Activated T-cell treated with anti-CD3 and anti-CD28 coated beads for 4 hours (primary cell): ENCODE measurements around the gene PPP2R1A.
A peak's percentile ranks its signal among the peaks of the same experiment; 100 is the strongest.
"Not testable (repeated sequence)": the region's sequence is repeated elsewhere in the genome, so short reads cannot be mapped to it uniquely, and the experiment has no call there.

ENCODE experiments used
- DNase-seq: peaks from one replicate; pipeline ENCODE4 v3.0.0-alpha.2; 2020

Gene PPP2R1A

DNA sequence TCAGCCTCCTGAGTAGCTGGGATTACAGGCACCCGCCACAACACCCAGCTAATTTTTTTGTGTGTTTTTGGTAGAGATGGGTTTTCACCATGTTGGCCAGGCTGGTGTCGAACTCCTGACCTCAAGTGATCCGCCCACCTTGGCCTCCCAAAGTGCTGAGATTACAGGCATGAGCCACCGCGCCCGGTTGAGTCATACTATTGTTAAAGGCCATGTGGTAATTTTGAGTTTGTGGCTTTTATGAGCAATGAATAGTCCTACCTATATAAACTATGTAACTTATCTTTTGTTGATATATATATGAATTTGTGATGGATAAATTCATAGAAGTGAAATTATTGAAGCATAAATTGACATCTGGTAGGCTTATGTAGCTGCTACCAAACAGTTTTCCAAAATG is 75.7 kb downstream of the PPP2R1A start:
- DNase-seq = not testable (repeated sequence)

DNA sequence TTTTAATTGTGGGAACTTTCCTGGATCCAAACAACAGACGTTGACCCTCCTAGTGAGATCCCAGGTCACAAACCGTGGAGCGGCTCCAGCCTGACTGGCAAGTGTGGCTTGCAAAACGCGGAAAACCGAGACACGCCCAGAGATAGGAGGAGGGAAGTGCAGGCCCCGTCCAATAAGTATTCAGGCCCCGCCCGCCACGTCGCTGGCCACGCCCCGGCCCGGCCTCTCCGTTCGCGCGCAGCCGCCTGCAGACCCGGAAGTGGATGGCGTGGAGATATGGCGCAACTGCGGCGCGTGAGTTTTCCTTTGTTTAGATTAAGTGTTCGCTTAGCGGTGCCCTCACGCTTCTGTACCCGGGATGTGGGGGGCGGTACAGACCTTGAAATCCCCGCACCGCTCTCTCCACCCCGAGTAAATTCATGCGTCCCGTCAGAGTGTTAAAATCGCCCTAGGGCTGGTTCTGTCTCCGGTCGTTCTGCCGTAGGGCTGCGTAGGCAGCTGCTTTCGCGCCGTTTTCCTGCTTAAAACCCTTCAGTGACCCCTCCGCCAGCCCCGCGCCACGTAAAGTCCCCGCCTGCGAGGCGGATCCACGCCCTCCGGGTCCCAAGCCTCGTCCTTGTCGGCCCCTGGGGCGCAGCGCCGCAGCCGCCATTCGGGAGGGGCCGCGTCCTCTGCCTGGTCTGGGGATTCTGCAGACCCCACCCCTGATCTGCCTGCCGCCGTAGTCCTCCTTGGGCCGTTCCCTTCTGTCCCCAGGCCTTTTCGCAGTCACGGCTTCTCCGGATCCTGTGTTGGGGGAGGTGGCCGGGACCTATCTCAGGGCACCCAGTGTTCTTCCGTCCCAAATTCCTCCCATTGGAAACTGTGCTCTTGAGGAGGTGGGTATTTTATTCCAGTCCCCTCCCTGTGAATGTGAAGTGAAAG is 79.7 kb downstream of the PPP2R1A start, which contains the start of gene ZNF766:
TSS of gene ZNF766 (plus strand) at position 250 of the 924 bp plus-strand sequence. CDS start at position 277, 27 bp downstream.
- peak; percentile 97 for DNase-seq

DNA sequence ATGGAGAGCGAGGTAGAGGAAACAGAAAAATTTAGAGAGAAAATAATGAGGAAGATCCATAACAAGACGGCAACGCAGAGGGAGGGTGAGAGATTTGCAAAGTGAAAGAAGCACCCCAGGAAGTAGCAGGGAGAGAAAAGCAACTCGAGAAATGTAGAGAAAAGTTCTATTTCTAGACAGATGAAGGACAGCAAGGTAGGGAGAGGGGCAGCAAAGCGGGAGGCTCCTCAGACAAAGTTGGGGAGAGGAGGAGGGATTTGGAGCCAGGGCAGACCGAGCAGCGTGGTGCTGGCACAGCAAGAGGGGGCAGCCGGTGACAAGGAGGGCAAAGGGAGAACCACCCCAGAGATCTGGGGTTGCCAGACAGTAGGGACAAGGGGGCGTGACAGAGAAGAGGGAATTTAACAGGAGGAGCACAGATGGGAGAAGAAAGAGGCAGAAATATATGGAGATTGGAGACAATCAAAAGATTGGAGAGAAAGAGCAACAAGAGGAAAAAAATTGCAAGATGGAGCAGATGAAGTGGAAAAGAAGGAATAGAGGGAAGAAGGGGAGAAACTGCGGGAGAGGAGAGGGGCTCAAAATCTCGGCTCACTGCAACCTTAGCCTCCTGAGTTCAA is 80.5 kb downstream of the PPP2R1A start:
- no peak for DNase-seq

DNA sequence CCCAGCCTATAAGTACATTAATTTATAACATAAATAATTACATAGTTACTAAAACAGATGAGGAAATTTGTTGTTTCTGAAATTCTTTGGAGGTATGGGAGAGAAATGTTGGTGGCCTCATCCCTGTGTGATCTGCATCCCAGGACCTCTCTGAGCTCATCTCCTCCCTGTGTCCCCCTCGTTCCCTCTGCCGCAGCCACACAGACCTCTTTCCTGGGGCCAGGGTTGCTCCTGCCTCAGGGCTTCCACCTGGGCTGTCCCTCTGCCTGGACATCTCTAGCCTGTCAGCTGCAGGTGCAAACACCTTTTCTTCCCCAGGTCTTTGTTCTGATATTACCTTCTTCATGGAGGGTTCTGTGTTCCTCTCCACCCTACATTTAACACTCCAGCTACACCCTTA is 83.4 kb downstream of the PPP2R1A start:
- DNase-seq = no peak

DNA sequence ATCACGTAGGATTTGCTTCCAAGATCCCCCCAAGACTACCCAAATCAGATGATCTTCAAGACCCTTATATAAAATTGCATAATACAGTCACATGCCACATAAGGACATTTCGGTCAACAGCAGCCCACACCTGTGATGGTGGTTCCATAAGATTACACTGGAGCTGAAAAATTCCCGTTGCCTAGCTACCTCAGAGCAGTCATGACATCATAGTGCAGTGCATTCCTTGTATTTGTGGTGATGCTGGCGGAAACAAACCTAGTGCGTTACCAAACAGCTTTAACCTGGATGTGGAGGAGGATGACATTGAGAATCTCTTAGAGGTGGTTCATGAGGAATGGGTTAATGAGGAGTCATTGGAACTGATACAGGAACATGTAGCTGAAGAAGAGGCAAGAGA is 84.3 kb downstream of the PPP2R1A start:
- DNase-seq = no peak

DNA sequence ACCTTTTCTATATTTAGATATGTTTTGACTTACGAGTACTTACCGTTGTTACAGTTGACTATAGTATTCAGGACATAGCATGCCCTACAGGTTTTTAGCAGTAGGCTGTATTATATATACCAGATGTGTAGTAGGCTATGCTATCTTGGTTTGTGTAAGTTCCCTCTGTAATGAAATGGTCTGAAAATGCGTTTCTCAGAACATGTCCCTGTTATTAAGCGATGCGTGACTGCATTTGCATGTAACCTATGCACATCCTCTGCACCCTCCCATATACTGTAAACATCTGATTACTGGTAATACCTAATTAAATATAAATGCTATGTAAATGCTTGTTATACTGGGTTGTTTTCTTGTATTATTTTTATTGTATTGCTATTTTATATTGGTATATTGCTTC is 86.1 kb downstream of the PPP2R1A start:
- DNase-seq = no peak

DNA sequence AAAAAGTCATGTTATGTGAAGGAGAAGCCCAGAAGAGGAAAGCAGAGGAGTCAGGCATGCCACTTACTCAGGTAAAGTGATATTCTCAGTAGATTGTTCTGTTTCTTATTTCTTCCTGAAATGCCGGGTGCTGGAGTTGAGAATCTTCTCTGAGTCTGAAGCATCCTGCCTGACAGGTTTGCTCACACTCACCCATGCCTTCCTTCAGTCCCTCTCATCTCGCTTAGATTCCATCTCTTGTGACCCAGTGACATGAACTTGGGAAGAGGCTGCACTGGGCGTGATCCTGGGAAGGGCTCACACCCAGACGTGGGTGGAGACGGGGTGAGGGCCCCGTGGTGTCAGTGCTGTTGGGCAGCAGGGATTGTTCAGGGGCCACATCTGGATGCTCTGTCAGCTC is 87.6 kb downstream of the PPP2R1A start:
- DNase-seq = no peak
